NCI-H2196 (cell line): Measurements from ENCODE around the gene PLAAT4.
A peak's percentile ranks its signal among the peaks of the same experiment; 100 is the strongest.

Experiments
- DNase-seq: peaks from one replicate; lab custom pipeline; 2025; ENCODE audit not compliant: unreplicated experiment; lab: John Stamatoyannopoulos, UW

PLAAT4 gene

GRCh38 chr11:63536669-63537292 lies at the start of gene PLAAT4:
TSS of gene PLAAT4 (plus strand) at chr11:63536808. CDS start at chr11:63536869, 61 bp downstream.
- peak; percentile 51 for DNase-seq

DNA sequence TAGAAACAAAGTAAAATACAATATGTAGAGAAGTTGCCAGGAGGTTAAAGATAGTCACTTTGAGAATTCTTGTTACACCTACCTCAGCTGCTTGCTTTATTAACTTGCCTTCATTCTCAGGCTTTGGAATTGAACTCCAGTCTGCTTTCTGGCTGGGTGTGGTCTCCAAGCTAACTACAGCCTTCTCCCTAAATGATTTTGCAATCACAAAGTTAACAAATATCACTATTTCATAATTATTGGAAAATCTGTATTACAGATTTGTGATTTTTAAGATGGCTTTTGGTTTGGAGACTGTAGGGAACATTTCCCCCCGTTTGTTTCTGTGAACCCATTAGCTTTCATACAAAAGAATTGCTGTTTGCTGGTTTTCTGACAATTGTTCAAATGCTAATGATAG lies 47.8 kb upstream of the PLAAT4 start:
- DNase-seq, result no peak

DNA sequence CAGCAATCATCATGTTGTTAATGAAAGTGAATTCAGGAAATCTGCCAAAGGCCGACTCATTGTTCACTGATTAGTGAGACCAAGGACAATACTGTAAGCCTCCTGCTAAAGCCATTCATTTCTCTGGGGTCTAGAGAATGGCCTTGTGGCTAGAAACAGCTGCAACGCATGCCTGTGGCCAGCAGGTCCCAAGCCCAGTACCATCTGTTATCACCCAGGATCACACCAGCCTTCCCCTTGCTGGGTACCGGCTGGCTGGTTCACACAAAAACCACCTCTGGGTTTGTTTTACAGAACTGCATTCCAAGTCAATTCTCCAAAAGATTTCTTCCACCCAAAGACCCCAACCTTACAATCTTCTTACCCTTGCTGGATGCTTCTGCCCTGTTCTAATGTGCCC lies 46.7 kb upstream of the PLAAT4 start:
- no peak for DNase-seq

GRCh38 chr11:63490551-63491239 lies 45.9 kb upstream of the PLAAT4 start, which contains the start of gene PLAAT5:
TSS of gene PLAAT5 (minus strand) at chr11:63491167. CDS start at chr11:63491034, 133 bp downstream.
- no peak for DNase-seq

- no peak for DNase-seq
Measured at GRCh38 chr11:63491240-63491587, 45.4 kb upstream of the PLAAT4 start.

GRCh38 chr11:63491636-63492372 lies 44.8 kb upstream of the PLAAT4 start:
- no peak for DNase-seq

DNA sequence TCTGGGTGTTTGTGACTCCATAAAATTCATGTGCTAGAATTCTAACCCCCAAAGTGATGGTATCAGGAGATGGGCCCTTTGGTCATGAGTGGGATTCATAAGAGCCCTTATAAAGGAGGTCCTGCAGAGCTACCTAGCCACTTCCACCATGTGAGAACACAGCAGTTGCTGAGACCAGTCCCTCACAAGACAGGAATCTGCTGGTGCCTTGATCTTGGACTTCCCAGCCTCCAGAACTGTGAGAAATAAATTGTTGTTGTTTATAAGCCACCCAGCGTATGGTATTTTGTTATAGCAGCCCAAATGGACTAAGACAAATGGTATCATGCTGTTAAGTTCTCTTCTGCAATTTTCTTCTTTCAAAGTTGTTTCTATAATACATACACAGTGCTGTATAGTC lies 44.2 kb upstream of the PLAAT4 start:
- DNase-seq, result no peak

GRCh38 chr11:63493127-63493526 lies 43.5 kb upstream of the PLAAT4 start:
- DNase-seq, result no peak

- DNase-seq, result no peak
Measured at GRCh38 chr11:63494975-63495374, 41.6 kb upstream of the PLAAT4 start.

DNA sequence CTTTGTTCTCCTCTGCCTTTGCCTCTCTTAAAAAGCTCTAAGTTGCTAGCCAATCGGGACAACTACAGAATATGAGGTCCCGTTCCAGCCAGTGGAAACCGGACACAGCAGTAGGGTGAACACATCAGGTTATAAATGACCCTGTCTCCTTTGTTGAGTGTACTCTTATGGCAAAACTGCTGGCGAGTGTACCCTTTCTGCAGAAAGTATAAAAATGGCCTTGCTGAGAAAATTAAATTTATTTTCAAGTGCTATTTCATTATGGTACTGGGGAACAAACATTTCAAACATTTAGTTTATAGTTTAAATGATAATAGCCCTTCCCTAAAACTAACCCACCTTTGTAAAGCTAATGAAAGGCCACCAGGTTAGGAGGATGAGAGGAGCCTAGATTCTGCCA lies 36.7 kb upstream of the PLAAT4 start:
- DNase-seq, result no peak

DNA sequence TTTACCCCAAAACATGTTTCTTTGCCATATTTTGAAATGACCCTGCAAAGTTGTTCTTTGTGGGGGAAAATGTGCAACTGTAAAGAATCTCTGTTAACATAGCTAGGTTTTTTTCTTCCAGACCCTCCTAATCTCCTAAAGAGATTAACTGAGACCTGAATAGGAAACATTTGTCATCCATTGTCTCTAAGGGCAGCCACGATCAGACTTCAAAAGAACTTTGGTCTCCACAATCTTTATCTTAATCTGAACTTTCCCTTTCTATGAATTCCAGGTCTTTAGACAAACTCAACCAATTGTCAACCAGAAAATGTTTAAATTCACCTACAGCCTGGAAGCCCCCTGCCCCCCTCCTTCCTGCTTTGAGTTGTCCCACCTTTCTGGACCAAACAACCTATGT lies 35.4 kb upstream of the PLAAT4 start:
- no peak for DNase-seq

DNA sequence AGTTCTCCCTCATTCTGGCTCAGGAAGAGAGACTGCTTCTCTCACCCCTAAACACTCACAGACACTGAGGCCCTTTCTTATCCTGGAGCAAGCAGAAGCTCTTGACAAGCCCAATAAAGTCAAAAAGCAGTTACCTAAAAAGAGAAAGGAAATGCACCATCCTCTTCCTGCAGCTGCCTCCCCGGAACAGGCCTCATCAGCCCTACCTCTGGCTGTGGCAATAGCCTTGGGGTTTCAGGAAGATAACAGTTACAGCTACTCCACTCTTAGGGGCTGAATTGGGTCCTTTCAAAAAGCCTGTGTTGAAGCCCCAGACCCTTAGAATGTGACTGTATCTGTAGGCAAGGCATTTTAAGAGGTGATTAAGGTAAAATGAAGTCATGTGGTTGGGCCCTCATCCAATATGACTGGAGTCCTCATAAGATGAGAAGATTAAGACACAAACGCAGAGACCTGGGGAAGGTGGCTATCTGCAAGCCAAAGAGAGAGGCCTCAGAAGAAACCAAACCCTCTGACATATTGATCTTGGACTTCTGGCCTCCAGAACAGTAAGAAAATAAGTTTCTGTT lies 34.3 kb upstream of the PLAAT4 start:
- no peak for DNase-seq

GRCh38 chr11:63503492-63503891 lies 33.1 kb upstream of the PLAAT4 start:
- no peak for DNase-seq

GRCh38 chr11:63504054-63504453 lies 32.6 kb upstream of the PLAAT4 start:
- no peak for DNase-seq

DNA sequence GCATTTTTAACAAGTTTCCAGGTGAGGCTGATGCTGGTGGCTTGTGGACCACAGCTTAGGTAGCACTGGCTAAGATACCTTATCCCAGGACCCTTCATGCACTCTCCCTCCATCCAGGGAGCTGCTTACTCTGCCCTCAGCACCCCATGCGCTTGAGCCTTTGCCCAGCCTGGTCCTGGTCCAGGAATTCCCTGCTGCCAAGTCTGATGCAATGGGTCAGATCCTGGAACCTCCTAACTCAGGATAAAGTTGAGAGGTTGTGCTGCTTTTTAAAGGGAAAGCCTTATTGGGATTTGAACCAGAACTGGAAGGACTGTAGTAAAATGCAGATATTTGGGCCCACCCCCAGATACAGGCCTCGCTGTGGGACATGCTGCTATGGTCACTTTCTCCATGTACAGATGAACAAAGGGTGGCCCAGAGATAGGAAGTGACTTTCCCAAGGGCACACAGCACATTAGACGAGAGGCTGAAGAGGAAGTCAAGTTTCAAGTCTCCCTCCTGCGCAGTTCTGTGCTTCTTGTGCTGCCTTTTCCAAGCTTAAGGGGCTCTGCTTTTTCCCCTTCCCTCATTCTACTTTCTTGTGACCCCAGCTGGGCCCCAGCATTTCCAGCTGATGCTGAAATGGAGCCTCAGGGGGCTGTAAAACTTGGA lies 31.5 kb upstream of the PLAAT4 start:
- DNase-seq, result no peak

- no peak for DNase-seq
Measured at GRCh38 chr11:63505857-63506528, 30.6 kb upstream of the PLAAT4 start, which contains the start of gene LGALS12. TSS of gene LGALS12 (plus strand) at chr11:63506084. CDS start at chr11:63506459, 375 bp downstream.

- no peak for DNase-seq
Measured at GRCh38 chr11:63506876-63507275, 29.7 kb upstream of the PLAAT4 start.

GRCh38 chr11:63507511-63507910 lies 29.1 kb upstream of the PLAAT4 start:
- DNase-seq, result no peak

DNA sequence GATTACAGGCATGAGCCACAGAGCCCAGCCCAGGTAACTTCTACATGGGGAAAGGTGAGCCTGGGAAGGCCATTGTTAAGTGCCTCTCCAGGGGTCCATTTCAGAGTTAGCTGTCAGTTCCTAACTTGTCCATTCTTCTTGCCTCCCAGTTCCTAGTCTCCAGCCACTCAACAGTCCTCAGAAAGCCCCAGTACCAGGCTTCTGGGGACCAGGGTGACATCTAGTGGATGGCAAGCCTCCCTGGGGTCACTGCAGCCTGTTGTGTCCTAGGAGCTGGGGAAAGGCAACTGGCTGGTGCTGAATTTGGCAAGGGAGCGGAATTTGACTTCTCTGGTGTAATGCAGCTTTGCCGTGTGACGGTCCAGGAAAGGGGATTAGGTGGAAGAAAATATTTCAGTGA lies 28.6 kb upstream of the PLAAT4 start:
- DNase-seq, result peak; percentile 10

DNA sequence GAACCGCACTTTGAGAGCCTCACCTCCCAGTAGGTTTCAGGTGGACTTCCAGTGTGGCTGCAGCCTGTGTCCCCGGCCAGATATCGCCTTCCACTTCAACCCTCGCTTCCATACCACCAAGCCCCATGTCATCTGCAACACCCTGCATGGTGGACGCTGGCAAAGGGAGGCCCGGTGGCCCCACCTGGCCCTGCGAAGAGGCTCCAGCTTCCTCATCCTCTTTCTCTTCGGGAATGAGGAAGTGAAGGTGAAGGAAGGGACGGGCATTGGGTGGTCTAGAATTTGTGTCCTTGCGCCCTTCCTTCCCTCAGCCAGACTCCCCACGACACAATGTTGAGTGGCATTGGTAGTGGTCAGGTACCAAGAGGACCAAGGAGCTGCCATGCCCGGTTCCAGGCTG lies 27.9 kb upstream of the PLAAT4 start:
- DNase-seq, result no peak
